Liver (tissue), 9 donors: ENCODE measurements around the gene TMEM53. TPM values are rescaled to one million over a fixed set of nuclear protein-coding genes. Genes with fewer than 3 reads are reported as not detected.

Experiments used
- DNase-seq: peaks from one replicate; pipeline ENCODE4 v3.0.0-alpha.2; 2017; ENCODE audit warnings: low spot score
- H3K27ac ChIP-seq, 2 donors: one replicate each; pipeline ENCODE4 v1.7.0; 2013; ENCODE audit warnings: inconsistent platforms in 2 of 2, low read length in 2 of 2, control low read depth in 1 of 2, low read depth in 1 of 2, mild to moderate bottlenecking in 1 of 2
- H3K27me3 ChIP-seq, 4 donors: one replicate each; pipeline versions ENCODE4 v1.6.1 to v1.7.0; 2013; ENCODE audit warnings: low read length in 3 of 4, inconsistent platforms in 1 of 4, mild to moderate bottlenecking in 1 of 4, moderate library complexity in 1 of 4; ENCODE audit not compliant: control insufficient read depth in 4 of 4, insufficient read depth in 4 of 4
- H3K36me3 ChIP-seq, 4 donors: one replicate each; pipeline versions ENCODE4 v1.6.1 to v1.7.0; 2013; ENCODE audit warnings: low read length in 3 of 4, mild to moderate bottlenecking in 3 of 4, low read depth in 1 of 4, moderate library complexity in 1 of 4; ENCODE audit not compliant: control insufficient read depth in 4 of 4, insufficient read depth in 3 of 4
- H3K4me1 ChIP-seq, 4 donors: one replicate each; pipeline versions ENCODE4 v1.6.1 to v1.7.0; 2013; ENCODE audit warnings: low read length in 3 of 4, mild to moderate bottlenecking in 3 of 4, moderate library complexity in 1 of 4; ENCODE audit not compliant: control insufficient read depth in 4 of 4, insufficient read depth in 4 of 4
- H3K4me3 ChIP-seq, 3 donors: one replicate each; pipeline versions ENCODE4 v1.6.1 to v1.7.0; 2013; ENCODE audit warnings: low read length in 3 of 3, control low read depth in 1 of 3, low read depth in 1 of 3, mild to moderate bottlenecking in 1 of 3
- H3K9ac ChIP-seq, 2 donors: one replicate each; pipeline ENCODE4 v1.7.0; 2013; ENCODE audit warnings: low read length in 2 of 2, mild to moderate bottlenecking in 2 of 2, moderate library complexity in 2 of 2, control low read depth in 1 of 2, low read depth in 1 of 2
- H3K9me3 ChIP-seq, 4 donors: one replicate each; pipeline versions ENCODE4 v1.6.1 to v1.7.0; 2013; ENCODE audit warnings: low read length in 3 of 4; ENCODE audit not compliant: control insufficient read depth in 4 of 4
- ATF3 ChIP-seq: IDR thresholded peaks from 2 replicates; pipeline ENCODE4 v1.6.1; 2016; ENCODE audit warnings: antibody characterized with exemption
- EGR1 ChIP-seq, 2 donors: IDR thresholded peaks; 2 replicates each; pipeline ENCODE4 v1.6.1; 2016 to 2018; ENCODE audit warnings: antibody characterized with exemption in 2 of 2, low read depth in 2 of 2
- FOXA1 ChIP-seq: IDR thresholded peaks from 2 replicates; pipeline ENCODE4 v1.6.1; 2016; ENCODE audit warnings: antibody characterized with exemption
- FOXA2 ChIP-seq: IDR thresholded peaks from 2 replicates; pipeline ENCODE4 v1.6.1; 2016; ENCODE audit warnings: antibody characterized with exemption
- GABPA ChIP-seq, 2 donors: IDR thresholded peaks in 1 of 2; conservative IDR thresholded peaks in 1 of 2; 2 replicates each; pipeline ENCODE4 v1.6.1; 2016; ENCODE audit warnings: antibody characterized with exemption in 2 of 2, mild to moderate bottlenecking in 1 of 2, moderate library complexity in 1 of 2
- HNF4A ChIP-seq, 2 donors: conservative IDR thresholded peaks; 2 replicates each; pipeline ENCODE4 v1.6.1; 2016; ENCODE audit warnings: antibody characterized with exemption in 2 of 2, mild to moderate bottlenecking in 2 of 2
- HNF4G ChIP-seq: IDR thresholded peaks from 2 replicates; pipeline ENCODE4 v1.6.1; 2016; ENCODE audit warnings: antibody characterized with exemption
- JUND ChIP-seq, 2 donors: IDR thresholded peaks; 2 replicates each; pipeline ENCODE4 v1.6.1; 2016; ENCODE audit warnings: antibody characterized with exemption in 2 of 2
- MAX ChIP-seq: IDR thresholded peaks from 2 replicates; pipeline ENCODE4 v1.6.1; 2016; ENCODE audit warnings: antibody characterized with exemption
- NR2F2 ChIP-seq: IDR thresholded peaks from 2 replicates; pipeline ENCODE4 v1.6.1; 2016; ENCODE audit warnings: antibody characterized with exemption
- RAD21 ChIP-seq, 2 donors: IDR thresholded peaks; 2 replicates each; pipeline ENCODE4 v1.6.1; 2016; ENCODE audit warnings: antibody characterized with exemption in 2 of 2, mild to moderate bottlenecking in 2 of 2
- RXRA ChIP-seq, 2 donors: IDR thresholded peaks; 2 replicates each; pipeline ENCODE4 v1.6.1; 2017 to 2018; ENCODE audit warnings: antibody characterized with exemption in 2 of 2, mild to moderate bottlenecking in 1 of 2
- SP1 ChIP-seq: IDR thresholded peaks from 2 replicates; pipeline ENCODE4 v1.6.1; 2018; ENCODE audit warnings: antibody characterized with exemption, mild to moderate bottlenecking
- TAF1 ChIP-seq: conservative IDR thresholded peaks from 2 replicates; pipeline ENCODE4 v1.6.1; 2016; ENCODE audit warnings: antibody characterized with exemption, mild to moderate bottlenecking
- YY1 ChIP-seq: IDR thresholded peaks from 2 replicates; pipeline ENCODE4 v1.6.1; 2016; ENCODE audit warnings: antibody characterized with exemption, mild to moderate bottlenecking
- ZBTB33 ChIP-seq: IDR thresholded peaks from 2 replicates; pipeline ENCODE4 v1.6.1; 2016; ENCODE audit warnings: antibody characterized with exemption
- WGBS: extraction: QIAGEN DNeasy Blood & Tissue Kit; methylation state at CpG from one replicate; pipeline ENCODE4 v1.1.7; 2013; 5-methylcytosine and 5-hydroxymethylcytosine counted together
- polyA plus RNA-seq, 2 donors: library from polyadenylated mRNA; stranded (reverse) in 1 of 2; unstranded in 1 of 2; fragments of 200-250 nt in 1 of 2; fragments of >200 nt in 1 of 2; fragmentation: Nextera tagmentation in 1 of 2; extraction: Ambion mirVana in 1 of 2; gene quantifications; one replicate each; pipeline versions ENCODE4 v1.2.1 to v1.2.3, GENCODE V29; 2013 to 2015
- total RNA-seq, 2 donors: library from RNA; depleted of rRNA; stranded (reverse); fragments of >200 nt; gene quantifications; one replicate each; pipeline ENCODE4 v1.2.3, GENCODE V29; 2014
- TF ChIP-seq, protein P1 (sequence below): fragments of 150-350 bp; IDR thresholded peaks from 2 replicates; pipeline ENCODE4 v1.5.1; 2017; ENCODE audit warnings: improper control_type of control experiment, low read depth, low read length; ENCODE audit not compliant: missing input control
- TF ChIP-seq, protein P2 (sequence below): IDR thresholded peaks from 2 replicates; pipeline ENCODE4 v1.6.1; 2016; ENCODE audit warnings: antibody characterized with exemption, mild to moderate bottlenecking
- donor health status: healthy.
- donor health status: healthy.
- donor health status: healthy.
- donor health status: healthy.
- donor health status: healthy.

Gene TMEM53
- total and polyA plus RNA-seq, 4 donors: 9.9 to 89.2 (median 29.4) TPM

DNA sequence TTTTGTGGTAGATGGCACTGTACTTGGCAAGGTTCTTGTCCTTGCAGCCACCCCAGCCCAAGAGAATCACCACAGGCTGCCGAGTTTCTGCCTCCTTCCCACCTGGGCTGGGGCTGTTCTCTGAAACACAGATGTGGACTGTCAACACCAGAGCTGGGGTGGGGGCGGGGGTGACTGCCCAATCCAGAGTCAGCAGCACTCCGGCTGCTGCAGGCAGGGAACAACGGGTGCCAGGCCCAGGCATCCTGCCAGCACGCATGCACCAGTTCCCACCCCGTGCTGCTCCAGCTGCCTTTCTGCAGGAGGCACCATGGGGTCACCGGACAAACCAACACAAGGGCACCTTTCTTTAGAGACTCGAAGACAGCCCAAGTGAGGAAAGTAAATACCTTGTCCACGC, 14.1 kb downstream of the TMEM53 start:
- 30% methylated on average over 9 of the region's 9 CpGs for WGBS
- Histone ChIP-seq H3K27ac (peak overlapping the region; percentile 74 to 78), H3K4me3 (no peak overlapping the region), H3K9ac (peak overlapping the region in 1 of 2 donors; percentile 55), H3K9me3 (no peaks in the 10 kb centered on the region), H3K36me3 (peaks cover 0 to 4% (median 0%) of the 10 kb centered on the region in 4 donors), H3K27me3 (no peaks in the 10 kb centered on the region), H3K4me1 (peaks cover 9 to 33% (median 19%) of the 10 kb centered on the region in 4 donors)
- TF ChIP-seq TAF1 (peak; percentile 47), SP1 (peak; percentile 88), HNF4A (conservative IDR thresholded peaks at IDR 0.05) (peak; percentile 59 to 80), YY1 (peak; percentile 83), RXRA (IDR thresholded peaks at IDR 0.05) (peak; percentile 85 to 90), ZBTB33 (no peak), EGR1 (IDR thresholded peaks at IDR 0.05; ENCODE audit: low read depth in 2 of 2) (peak; percentile 44 to 70), HNF4G (no peak), GABPA (IDR thresholded peaks at IDR 0.05 in 1 of 2, conservative IDR thresholded peaks at IDR 0.05 in 1 of 2) (no peak), FOXA2 (peak; percentile 87), NR2F2 (peak; percentile 19), JUND (IDR thresholded peaks at IDR 0.05) (no peak), ATF3 (peak; percentile 34), FOXA1 (peak; percentile 82), RAD21 (IDR thresholded peaks at IDR 0.05) (peak; percentile 44 to 58), MAX (peak; percentile 84)
- TF ChIP-seq, protein P1, sequence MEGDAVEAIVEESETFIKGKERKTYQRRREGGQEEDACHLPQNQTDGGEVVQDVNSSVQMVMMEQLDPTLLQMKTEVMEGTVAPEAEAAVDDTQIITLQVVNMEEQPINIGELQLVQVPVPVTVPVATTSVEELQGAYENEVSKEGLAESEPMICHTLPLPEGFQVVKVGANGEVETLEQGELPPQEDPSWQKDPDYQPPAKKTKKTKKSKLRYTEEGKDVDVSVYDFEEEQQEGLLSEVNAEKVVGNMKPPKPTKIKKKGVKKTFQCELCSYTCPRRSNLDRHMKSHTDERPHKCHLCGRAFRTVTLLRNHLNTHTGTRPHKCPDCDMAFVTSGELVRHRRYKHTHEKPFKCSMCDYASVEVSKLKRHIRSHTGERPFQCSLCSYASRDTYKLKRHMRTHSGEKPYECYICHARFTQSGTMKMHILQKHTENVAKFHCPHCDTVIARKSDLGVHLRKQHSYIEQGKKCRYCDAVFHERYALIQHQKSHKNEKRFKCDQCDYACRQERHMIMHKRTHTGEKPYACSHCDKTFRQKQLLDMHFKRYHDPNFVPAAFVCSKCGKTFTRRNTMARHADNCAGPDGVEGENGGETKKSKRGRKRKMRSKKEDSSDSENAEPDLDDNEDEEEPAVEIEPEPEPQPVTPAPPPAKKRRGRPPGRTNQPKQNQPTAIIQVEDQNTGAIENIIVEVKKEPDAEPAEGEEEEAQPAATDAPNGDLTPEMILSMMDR: no peak
- TF ChIP-seq, protein P2, sequence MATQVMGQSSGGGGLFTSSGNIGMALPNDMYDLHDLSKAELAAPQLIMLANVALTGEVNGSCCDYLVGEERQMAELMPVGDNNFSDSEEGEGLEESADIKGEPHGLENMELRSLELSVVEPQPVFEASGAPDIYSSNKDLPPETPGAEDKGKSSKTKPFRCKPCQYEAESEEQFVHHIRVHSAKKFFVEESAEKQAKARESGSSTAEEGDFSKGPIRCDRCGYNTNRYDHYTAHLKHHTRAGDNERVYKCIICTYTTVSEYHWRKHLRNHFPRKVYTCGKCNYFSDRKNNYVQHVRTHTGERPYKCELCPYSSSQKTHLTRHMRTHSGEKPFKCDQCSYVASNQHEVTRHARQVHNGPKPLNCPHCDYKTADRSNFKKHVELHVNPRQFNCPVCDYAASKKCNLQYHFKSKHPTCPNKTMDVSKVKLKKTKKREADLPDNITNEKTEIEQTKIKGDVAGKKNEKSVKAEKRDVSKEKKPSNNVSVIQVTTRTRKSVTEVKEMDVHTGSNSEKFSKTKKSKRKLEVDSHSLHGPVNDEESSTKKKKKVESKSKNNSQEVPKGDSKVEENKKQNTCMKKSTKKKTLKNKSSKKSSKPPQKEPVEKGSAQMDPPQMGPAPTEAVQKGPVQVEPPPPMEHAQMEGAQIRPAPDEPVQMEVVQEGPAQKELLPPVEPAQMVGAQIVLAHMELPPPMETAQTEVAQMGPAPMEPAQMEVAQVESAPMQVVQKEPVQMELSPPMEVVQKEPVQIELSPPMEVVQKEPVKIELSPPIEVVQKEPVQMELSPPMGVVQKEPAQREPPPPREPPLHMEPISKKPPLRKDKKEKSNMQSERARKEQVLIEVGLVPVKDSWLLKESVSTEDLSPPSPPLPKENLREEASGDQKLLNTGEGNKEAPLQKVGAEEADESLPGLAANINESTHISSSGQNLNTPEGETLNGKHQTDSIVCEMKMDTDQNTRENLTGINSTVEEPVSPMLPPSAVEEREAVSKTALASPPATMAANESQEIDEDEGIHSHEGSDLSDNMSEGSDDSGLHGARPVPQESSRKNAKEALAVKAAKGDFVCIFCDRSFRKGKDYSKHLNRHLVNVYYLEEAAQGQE: peak; percentile 75
- no peak for DNase-seq
